ENCODE data around the gene AP3D1. TPM values are rescaled to one million over a fixed set of nuclear protein-coding genes. Genes with fewer than 3 reads are reported as not detected.
"Not testable (repeated sequence)": the region's sequence is repeated elsewhere in the genome, so short reads cannot be mapped to it uniquely, and the experiment has no call there.

AP3D1 gene
- total and polyA plus RNA-seq, 7 experiments from 2014 or later: 12.3 to 106 (median 78.3) TPM

GRCh38 chr19:2129892-2130770 is 21.2 kb downstream of the AP3D1 start:
- Histone ChIP-seq H3K27me3 (ENCODE audit: control insufficient read depth in 2 of 2, insufficient read depth in 2 of 2, low read length in 2 of 2) (no peaks in the 10 kb centered on the region), H3K4me1 (ENCODE audit: control insufficient read depth in 2 of 2, insufficient read depth in 2 of 2, low read length in 2 of 2) (no peaks in the 10 kb centered on the region), H3K36me3 (ENCODE audit: control insufficient read depth in 2 of 3, insufficient read depth in 3 of 3, low read length in 3 of 3) (peaks cover 0 to 68% (median 7%) of the 10 kb centered on the region in 3 experiments), H3K4me3 (ENCODE audit: low read length) (no peak overlapping the region), H3K27ac (ENCODE audit: low read depth, low read length) (no peak overlapping the region), H3K9me3 (ENCODE audit: control insufficient read depth in 2 of 3, low read length in 3 of 3) (no peaks in the 10 kb centered on the region)
- intact Hi-C loops (cut with micrococcal nuclease): no loop called here
- ChIA-PET POLR2A (no interaction called here), CTCF (interaction anchor here (0.6 kb wide), 1 partner anchor 19 kb away, joined by 3 read pairs; no protein-coding TSS in a partner anchor)
- H3K4me3 Mint-ChIP-seq: no peak overlapping the region
- H3K27ac Mint-ChIP-seq: peak overlapping the region in 1 of 9 donors; percentile 43
- H3K9me3 Mint-ChIP-seq: no peaks in the 10 kb centered on the region
- H3K36me3 Mint-ChIP-seq: peaks cover 0 to 11% (median 2%) of the 10 kb centered on the region in 5 donors
- peaks cover 0 to 4% (median 0%) of the 10 kb centered on the region in 7 donors for H3K4me1 Mint-ChIP-seq
- H3K27me3 Mint-ChIP-seq: no peaks in the 10 kb centered on the region
- DNase-seq (no peak), ATAC-seq (no peak)

- DNase-seq (no peak), ATAC-seq (no peak)
- H3K4me1 ChIP-seq (ENCODE audit: control insufficient read depth in 2 of 2, insufficient read depth in 2 of 2, low read length in 2 of 2): no peaks in the 10 kb centered on the region
- Mint-ChIP-seq H3K4me3 (no peak overlapping the region), H3K27me3 (no peaks in the 10 kb centered on the region), H3K9me3 (no peaks in the 10 kb centered on the region), H3K36me3 (peaks cover 0 to 12% (median 2%) of the 10 kb centered on the region in 5 donors), H3K27ac (no peak overlapping the region), H3K4me1 (peaks cover 0 to 4% (median 0%) of the 10 kb centered on the region in 7 donors)
- CTCF ChIA-PET: interaction anchor here (0.6 kb wide), 1 partner anchor 20 kb away, joined by 3 read pairs; no protein-coding TSS in a partner anchor
- intact Hi-C loops (cut with micrococcal nuclease): no loop called here
- no peak overlapping the region for H3K27ac ChIP-seq (ENCODE audit: low read depth, low read length)
- no peaks in the 10 kb centered on the region for H3K9me3 ChIP-seq (ENCODE audit: control insufficient read depth in 2 of 3, low read length in 3 of 3)
- no peaks in the 10 kb centered on the region for H3K27me3 ChIP-seq (ENCODE audit: control insufficient read depth in 2 of 2, insufficient read depth in 2 of 2, low read length in 2 of 2)
- peaks cover 0 to 68% (median 7%) of the 10 kb centered on the region in 3 experiments for H3K36me3 ChIP-seq (ENCODE audit: control insufficient read depth in 2 of 3, insufficient read depth in 3 of 3, low read length in 3 of 3)
- H3K4me3 ChIP-seq (ENCODE audit: low read length): no peak overlapping the region
- POLR2A ChIA-PET: no interaction called here
Measured at GRCh38 chr19:2129486-2129885, 21.9 kb downstream of the AP3D1 start.

- intact Hi-C loops (cut with micrococcal nuclease): no loop called here
- POLR2A ChIA-PET: interaction anchor here (0.6 kb wide), 1 partner anchor 525 kb away, joined by 3 read pairs; no protein-coding TSS in a partner anchor
- no peaks in the 10 kb centered on the region for H3K27me3 Mint-ChIP-seq
- Histone ChIP-seq H3K4me3 (ENCODE audit: low read length) (no peak overlapping the region), H3K36me3 (ENCODE audit: control insufficient read depth in 2 of 3, insufficient read depth in 3 of 3, low read length in 3 of 3) (peaks cover 0 to 73% (median 7%) of the 10 kb centered on the region in 3 experiments), H3K27me3 (ENCODE audit: control insufficient read depth in 2 of 2, insufficient read depth in 2 of 2, low read length in 2 of 2) (no peaks in the 10 kb centered on the region), H3K9me3 (ENCODE audit: control insufficient read depth in 2 of 3, low read length in 3 of 3) (no peaks in the 10 kb centered on the region), H3K4me1 (ENCODE audit: control insufficient read depth in 2 of 2, insufficient read depth in 2 of 2, low read length in 2 of 2) (no peaks in the 10 kb centered on the region), H3K27ac (ENCODE audit: low read depth, low read length) (no peak overlapping the region)
- no peak overlapping the region for H3K27ac Mint-ChIP-seq
- peaks cover 0 to 16% (median 2%) of the 10 kb centered on the region in 5 donors for H3K36me3 Mint-ChIP-seq
- H3K9me3 Mint-ChIP-seq: no peaks in the 10 kb centered on the region
- CTCF ChIA-PET: no interaction called here
- ATAC-seq (no peak), DNase-seq (no peak)
- H3K4me1 Mint-ChIP-seq: peaks cover 0 to 4% (median 0%) of the 10 kb centered on the region in 7 donors
- no peak overlapping the region for H3K4me3 Mint-ChIP-seq
Measured at GRCh38 chr19:2129022-2129421, 22.3 kb downstream of the AP3D1 start.

GRCh38 chr19:2128252-2128651 is 23.1 kb downstream of the AP3D1 start:
- H3K27ac ChIP-seq (ENCODE audit: low read depth, low read length); H3K9me3 ChIP-seq (ENCODE audit: control insufficient read depth in 2 of 3, low read length in 3 of 3); CTCF ChIA-PET; H3K9me3 Mint-ChIP-seq; H3K27ac Mint-ChIP-seq; H3K4me3 Mint-ChIP-seq; DNase-seq; intact Hi-C loops (cut with micrococcal nuclease); ATAC-seq; H3K4me1 Mint-ChIP-seq; H3K4me3 ChIP-seq (ENCODE audit: low read length); H3K27me3 ChIP-seq (ENCODE audit: control insufficient read depth in 2 of 2, insufficient read depth in 2 of 2, low read length in 2 of 2); H3K4me1 ChIP-seq (ENCODE audit: control insufficient read depth in 2 of 2, insufficient read depth in 2 of 2, low read length in 2 of 2); H3K27me3 Mint-ChIP-seq: not testable (repeated sequence)
- POLR2A ChIA-PET: interaction anchor here (0.6 kb wide), 1 partner anchor 524 kb away, joined by 3 read pairs; no protein-coding TSS in a partner anchor
- H3K36me3 Mint-ChIP-seq: peaks cover 0 to 14% (median 2%) of the 10 kb centered on the region in 5 donors
- H3K36me3 ChIP-seq (ENCODE audit: control insufficient read depth in 2 of 3, insufficient read depth in 3 of 3, low read length in 3 of 3): peaks cover 0 to 78% (median 7%) of the 10 kb centered on the region in 3 experiments

- H3K27me3 ChIP-seq (ENCODE audit: control insufficient read depth in 2 of 2, insufficient read depth in 2 of 2, low read length in 2 of 2): no peaks in the 10 kb centered on the region
- Mint-ChIP-seq H3K9me3 (no peaks in the 10 kb centered on the region), H3K27me3 (no peaks in the 10 kb centered on the region), H3K4me1 (peaks cover 0 to 4% (median 0%) of the 10 kb centered on the region in 7 donors), H3K27ac (no peak overlapping the region), H3K36me3 (peaks cover 0 to 12% (median 0%) of the 10 kb centered on the region in 5 donors), H3K4me3 (no peak overlapping the region)
- ChIA-PET POLR2A (no interaction called here), CTCF (interaction anchor here (0.6 kb wide), 1 partner anchor 162 kb away, joined by 3 read pairs; no protein-coding TSS in a partner anchor)
- no peaks in the 10 kb centered on the region for H3K4me1 ChIP-seq (ENCODE audit: control insufficient read depth in 2 of 2, insufficient read depth in 2 of 2, low read length in 2 of 2)
- DNase-seq (no peak), ATAC-seq (no peak)
- intact Hi-C loops (cut with micrococcal nuclease): no loop called here
- H3K9me3 ChIP-seq (ENCODE audit: control insufficient read depth in 2 of 3, low read length in 3 of 3): no peaks in the 10 kb centered on the region
- H3K4me3 ChIP-seq (ENCODE audit: low read length): no peak overlapping the region
- peaks cover 0 to 78% (median 10%) of the 10 kb centered on the region in 3 experiments for H3K36me3 ChIP-seq (ENCODE audit: control insufficient read depth in 2 of 3, insufficient read depth in 3 of 3, low read length in 3 of 3)
- H3K27ac ChIP-seq (ENCODE audit: low read depth, low read length): no peak overlapping the region
Measured at GRCh38 chr19:2127758-2128157, 23.6 kb downstream of the AP3D1 start.

- ATAC-seq: no peak
- no peaks in the 10 kb centered on the region for H3K9me3 Mint-ChIP-seq
- Histone ChIP-seq H3K4me3 (ENCODE audit: low read length) (no peak overlapping the region), H3K36me3 (ENCODE audit: control insufficient read depth in 2 of 3, insufficient read depth in 3 of 3, low read length in 3 of 3) (peaks cover 0 to 78% (median 10%) of the 10 kb centered on the region in 3 experiments), H3K27me3 (ENCODE audit: control insufficient read depth in 2 of 2, insufficient read depth in 2 of 2, low read length in 2 of 2) (no peaks in the 10 kb centered on the region), H3K4me1 (ENCODE audit: control insufficient read depth in 2 of 2, insufficient read depth in 2 of 2, low read length in 2 of 2) (no peaks in the 10 kb centered on the region), H3K9me3 (ENCODE audit: control insufficient read depth in 2 of 3, low read length in 3 of 3) (no peaks in the 10 kb centered on the region), H3K27ac (ENCODE audit: low read depth, low read length) (no peak overlapping the region)
- H3K36me3 Mint-ChIP-seq: peaks cover 0 to 11% (median 0%) of the 10 kb centered on the region in 5 donors
- no peak overlapping the region for H3K27ac Mint-ChIP-seq
- no peak overlapping the region for H3K4me3 Mint-ChIP-seq
- DNase-seq: no peak
- no peaks in the 10 kb centered on the region for H3K27me3 Mint-ChIP-seq
- intact Hi-C loops (cut with micrococcal nuclease): no loop called here
- no peaks in the 10 kb centered on the region for H3K4me1 Mint-ChIP-seq
- ChIA-PET POLR2A (no interaction called here), CTCF (interaction anchor here (0.6 kb wide), 1 partner anchor 162 kb away, joined by 3 read pairs; no protein-coding TSS in a partner anchor)
Measured at GRCh38 chr19:2126879-2127518, 24.4 kb downstream of the AP3D1 start.
